Progenitor cell of endocrine pancreas (in vitro differentiated cells): ENCODE data around the gene FSTL5. TPM values are rescaled to one million over a fixed set of nuclear protein-coding genes. Genes with fewer than 3 reads are reported as not detected.

ENCODE experiments used
- DNase-seq: peaks from one replicate; pipeline ENCODE4 v3.0.0; 2021; ENCODE audit warnings: low spot score; ENCODE audit not compliant: unreplicated experiment
- H3K27ac Mint-ChIP-seq: 2 replicates; pipeline ENCODE4 v1.8.0; 2021; ENCODE audit warnings: mild to moderate bottlenecking, moderate library complexity, mixed read lengths
- H3K27me3 Mint-ChIP-seq: 2 replicates; pipeline ENCODE4 v1.8.0; 2021; ENCODE audit warnings: mixed read lengths
- H3K36me3 Mint-ChIP-seq: 2 replicates; pipeline ENCODE4 v1.8.0; 2022; ENCODE audit warnings: mixed read lengths; ENCODE audit not compliant: insufficient read depth
- H3K4me1 Mint-ChIP-seq: 2 replicates; pipeline ENCODE4 v1.8.0; 2021; ENCODE audit warnings: low read depth, mixed read lengths
- H3K4me3 Mint-ChIP-seq: 2 replicates; pipeline ENCODE4 v1.8.0; 2021; ENCODE audit warnings: low read depth, mild to moderate bottlenecking, moderate library complexity, mixed read lengths
- H3K9me3 Mint-ChIP-seq: 2 replicates; pipeline ENCODE4 v1.8.0; 2021; ENCODE audit warnings: low read depth, mixed read lengths
- CTCF ChIP-seq: fragments of 200-600 bp; sonication (generic); IDR thresholded peaks from one replicate; pipeline ENCODE4 v1.5.0; 2021; ENCODE audit warnings: antibody characterized with exemption, mild to moderate bottlenecking; ENCODE audit not compliant: unreplicated experiment
- total RNA-seq: library from RNA; stranded (reverse); gene quantifications from 2 replicates; pipeline ENCODE4 v1.2.1, GENCODE V29; 2021

Gene FSTL5
- total RNA-seq, 1 donor from 2014 or later: 15.5 TPM

GRCh38 chr4:162151386-162151785 lies 12.4 kb downstream of the FSTL5 start:
- peaks cover 10% of the 10 kb centered on the region for H3K4me1 Mint-ChIP-seq
- H3K27me3 Mint-ChIP-seq: no peaks in the 10 kb centered on the region
- TF ChIP-seq CTCF: no peak
- no peak overlapping the region for H3K4me3 Mint-ChIP-seq
- no peaks in the 10 kb centered on the region for H3K36me3 Mint-ChIP-seq
- no peak for DNase-seq
- peak overlapping the region; percentile 91 for H3K27ac Mint-ChIP-seq
- H3K9me3 Mint-ChIP-seq: no peaks in the 10 kb centered on the region

GRCh38 chr4:162149644-162150043 lies 14.2 kb downstream of the FSTL5 start:
- Mint-ChIP-seq H3K27me3 (no peaks in the 10 kb centered on the region), H3K36me3 (no peaks in the 10 kb centered on the region), H3K27ac (no peak overlapping the region), H3K4me1 (peaks cover 10% of the 10 kb centered on the region), H3K4me3 (no peak overlapping the region), H3K9me3 (no peaks in the 10 kb centered on the region)
- no peak for TF ChIP-seq CTCF
- no peak for DNase-seq

GRCh38 chr4:162140051-162140683 lies 23.6 kb downstream of the FSTL5 start:
- DNase-seq: no peak
- Mint-ChIP-seq H3K27ac (no peak overlapping the region), H3K9me3 (peaks cover 10% of the 10 kb centered on the region), H3K4me1 (peaks cover 6% of the 10 kb centered on the region), H3K4me3 (no peak overlapping the region), H3K36me3 (peaks cover 4% of the 10 kb centered on the region), H3K27me3 (no peaks in the 10 kb centered on the region)
- TF ChIP-seq CTCF: no peak

- Mint-ChIP-seq H3K4me1 (peaks cover 6% of the 10 kb centered on the region), H3K27ac (no peak overlapping the region), H3K9me3 (peaks cover 10% of the 10 kb centered on the region), H3K36me3 (peaks cover 4% of the 10 kb centered on the region), H3K4me3 (no peak overlapping the region), H3K27me3 (no peaks in the 10 kb centered on the region)
- TF ChIP-seq CTCF: no peak
- no peak for DNase-seq
Measured at GRCh38 chr4:162139412-162139811, 24.4 kb downstream of the FSTL5 start.

GRCh38 chr4:162131256-162131655 lies 32.5 kb downstream of the FSTL5 start:
- Mint-ChIP-seq H3K4me3 (no peak overlapping the region), H3K4me1 (peaks cover 5% of the 10 kb centered on the region), H3K36me3 (peaks cover 4% of the 10 kb centered on the region), H3K27me3 (no peaks in the 10 kb centered on the region), H3K27ac (no peak overlapping the region), H3K9me3 (peaks cover 4% of the 10 kb centered on the region)
- no peak for DNase-seq
- peak; percentile 42 for TF ChIP-seq CTCF
